A549 (cell line): ENCODE data around the gene SNX25.

Experiments
- CTCF ChIP-seq: fragments of >200 bp; sonication (Bioruptor Twin); formaldehyde crosslinking; IDR thresholded peaks from 3 replicates; pipeline ENCODE4 v1.5.1; 2016
- HDAC2 ChIP-seq: fragments of 200-600 bp; sonication (generic); IDR thresholded peaks from 2 replicates; pipeline ENCODE4 v1.6.1; 2016
- KDM1A ChIP-seq: fragments of 200-600 bp; sonication (generic); IDR thresholded peaks from 2 replicates; pipeline ENCODE4 v1.6.1; 2016; ENCODE audit warnings: low read depth, mild to moderate bottlenecking
- NR3C1 ChIP-seq: fragments of >200 bp; sonication (Bioruptor Twin); formaldehyde crosslinking; IDR thresholded peaks from 3 replicates; pipeline ENCODE4 v1.6.1; 2017
- SMC3 ChIP-seq: fragments of >200 bp; sonication (Bioruptor Twin); formaldehyde crosslinking; IDR thresholded peaks from 3 replicates; pipeline ENCODE4 v1.6.1; 2018; ENCODE audit warnings: inconsistent platforms

- TF ChIP-seq CTCF (no peak), HDAC2 (no peak), KDM1A (no peak), SMC3 (no peak), NR3C1 (no peak)
Measured at GRCh38 chr4:185201977-185202962, 7.1 kb upstream of the SNX25 start.
